Naive thymus-derived CD4-positive, alpha-beta T cell (primary cell): ENCODE results near the gene CD55. TPM values are rescaled to one million over a fixed set of nuclear protein-coding genes. Genes with fewer than 3 reads are reported as not detected.
A peak's percentile ranks its signal among the peaks of the same experiment; 100 is the strongest.

Source experiments
- ATAC-seq: fragments of 150-1000 bp; cut with Tn5 transposase; 2 replicates; pipeline ENCODE4 v1.10.0; 2021; ENCODE audit warnings: mild to moderate bottlenecking, moderate library complexity
- CTCF ChIA-PET: fragments of 350-600 bp; sonication (Branson Sonifier 250); formaldehyde crosslinking; loops from one replicate; lab custom pipeline; 2021; ENCODE audit warnings: antibody characterized with exemption; lab: Charles Lee
- POLR2A ChIA-PET: fragments of 350-600 bp; sonication (Branson Sonifier 250); formaldehyde crosslinking; loops from one replicate; lab custom pipeline; 2021; ENCODE audit warnings: antibody characterized with exemption, inconsistent platforms; lab: Charles Lee
- DNase-seq, 9 donors: peaks; one replicate each; pipeline versions ENCODE4 v3.0.0 to v3.0.0-alpha.2; 2020 to 2022; ENCODE audit warnings: mixed read lengths in 1 of 9
- H3K27ac ChIP-seq: one replicate; pipeline ENCODE4 v1.7.0; 2013; ENCODE audit warnings: mild to moderate bottlenecking, low read depth, low read length, moderate library complexity
- H3K27me3 ChIP-seq, 2 donors: one replicate each; pipeline ENCODE4 v1.7.0; 2013; ENCODE audit warnings: low read length in 2 of 2, mild to moderate bottlenecking in 2 of 2, moderate library complexity in 2 of 2; ENCODE audit not compliant: control insufficient read depth in 2 of 2, insufficient read depth in 2 of 2
- H3K36me3 ChIP-seq, 3 experiments: 1 replicate in 2 of 3; 2 replicates in 1 of 3; pipeline ENCODE4 v1.7.0; 2013; ENCODE audit warnings: low read length in 3 of 3, mild to moderate bottlenecking in 3 of 3, moderate library complexity in 1 of 3; ENCODE audit not compliant: insufficient read depth in 3 of 3, control insufficient read depth in 2 of 3
- H3K4me1 ChIP-seq, 2 donors: one replicate each; pipeline ENCODE4 v1.7.0; 2013; ENCODE audit warnings: low read length in 2 of 2, mild to moderate bottlenecking in 2 of 2, moderate library complexity in 1 of 2; ENCODE audit not compliant: control insufficient read depth in 2 of 2, insufficient read depth in 2 of 2
- H3K4me3 ChIP-seq: 2 replicates; pipeline ENCODE4 v1.7.0; 2013; ENCODE audit warnings: mild to moderate bottlenecking, low read length
- H3K9me3 ChIP-seq, 3 experiments: 1 replicate in 2 of 3; 2 replicates in 1 of 3; pipeline ENCODE4 v1.7.0; 2013; ENCODE audit warnings: low read length in 3 of 3; ENCODE audit not compliant: control insufficient read depth in 2 of 3
- H3K27ac Mint-ChIP-seq, 9 donors: one replicate each; pipeline ENCODE4 v1.8.0; 2020 to 2022; ENCODE audit warnings: mixed read lengths in 9 of 9, mild to moderate bottlenecking in 8 of 9, moderate library complexity in 5 of 9, inconsistent platforms in 2 of 9
- H3K27me3 Mint-ChIP-seq, 5 donors: one replicate each; pipeline ENCODE4 v1.8.0; 2021 to 2022; ENCODE audit warnings: mixed read lengths in 5 of 5, mild to moderate bottlenecking in 1 of 5
- H3K36me3 Mint-ChIP-seq, 5 donors: one replicate each; pipeline ENCODE4 v1.8.0; 2020 to 2022; ENCODE audit warnings: mixed read lengths in 5 of 5, mild to moderate bottlenecking in 3 of 5, inconsistent platforms in 1 of 5
- H3K4me1 Mint-ChIP-seq, 7 donors: one replicate each; pipeline ENCODE4 v1.8.0; 2020 to 2022; ENCODE audit warnings: mixed read lengths in 7 of 7, mild to moderate bottlenecking in 3 of 7, inconsistent platforms in 1 of 7
- H3K4me3 Mint-ChIP-seq, 10 donors: one replicate each; pipeline ENCODE4 v1.8.0; 2020 to 2022; ENCODE audit warnings: mild to moderate bottlenecking in 10 of 10, mixed read lengths in 10 of 10, moderate library complexity in 6 of 10, inconsistent platforms in 2 of 10
- H3K9me3 Mint-ChIP-seq, 11 donors: one replicate each; pipeline ENCODE4 v1.8.0; 2020 to 2022; ENCODE audit warnings: mixed read lengths in 11 of 11, mild to moderate bottlenecking in 4 of 11, inconsistent platforms in 1 of 11, moderate library complexity in 1 of 11
- intact Hi-C, 2 donors: fragments of 100-400 bp; cut with micrococcal nuclease; formaldehyde crosslinking; loops; one replicate each; pipeline ENCODE4 v1.15.1; 2023
- polyA plus RNA-seq, 2 donors: library from polyadenylated mRNA; unstranded; fragments of 300-500 nt; fragmentation: Illumina TruSeq; gene quantifications; one replicate each; pipeline ENCODE4 v1.2.3, GENCODE V29; 2021
- total RNA-seq, 6 experiments: library from RNA in 5 of 6; stranded (reverse) in 5 of 6; gene quantifications; 1 replicate in 5 of 6; 2 replicates in 1 of 6; pipeline ENCODE4 v1.2.3 and lab custom pipeline; 2021 to 2026

CD55 gene
- total and polyA plus RNA-seq, 7 experiments from 2014 or later: 115 to 264 (median 134) TPM

DNA sequence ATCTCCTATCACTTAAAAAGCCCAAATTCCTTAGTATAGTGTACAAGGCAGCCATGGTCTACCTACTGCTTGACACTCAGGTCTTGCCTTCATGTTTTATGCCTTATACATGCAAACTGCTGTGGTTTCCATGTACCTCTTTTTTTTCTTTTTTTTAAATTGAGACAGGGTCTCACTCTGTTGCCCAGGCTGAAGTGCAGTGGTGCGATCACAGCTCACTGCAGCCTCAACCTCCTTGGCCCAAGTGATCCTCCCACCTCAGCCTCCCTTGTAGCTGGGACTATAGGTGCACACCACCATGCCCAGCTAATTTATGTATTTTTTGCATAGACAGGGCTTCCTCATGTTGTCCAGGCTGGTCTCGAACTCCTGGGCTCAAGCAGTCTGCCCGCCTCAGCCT lies 8.0 kb downstream of the CD55 start:
- intact Hi-C loops: loop anchor here in 1 of 2 donors (10.0 kb wide), 1 partner anchor 525 kb away; no protein-coding TSS in a partner anchor
- ATAC-seq: peak; percentile 17

GRCh38 chr1:207330011-207330710 lies 8.7 kb downstream of the CD55 start:
- Mint-ChIP-seq H3K4me3 (peak overlapping the region in 5 of 10 donors; percentile 9 to 52 (median 19)), H3K27me3 (no peaks in the 10 kb centered on the region), H3K9me3 (peaks cover 8 to 27% (median 14%) of the 10 kb centered on the region in 11 donors), H3K4me1 (peaks cover 46 to 82% (median 70%) of the 10 kb centered on the region in 7 donors), H3K27ac (peak overlapping the region in 7 of 9 donors; percentile 14 to 72 (median 52)), H3K36me3 (peaks cover 48 to 91% (median 85%) of the 10 kb centered on the region in 5 donors)
- Histone ChIP-seq H3K36me3 (peaks cover 6 to 71% (median 23%) of the 10 kb centered on the region in 3 experiments), H3K9me3 (peaks cover 0 to 18% (median 6%) of the 10 kb centered on the region in 3 experiments), H3K27ac (no peak overlapping the region), H3K4me3 (no peak overlapping the region), H3K27me3 (no peaks in the 10 kb centered on the region), H3K4me1 (peaks cover 6 to 10% of the 10 kb centered on the region in 2 donors)
- DNase-seq (no peak), ATAC-seq (no peak)
- ChIA-PET POLR2A (interaction anchor here (0.6 to 2.2 kb wide), 6 partner anchors 9 to 171 kb away, joined by 3 to 13 read pairs (median 4); partner anchors contain the start of gene CD55), CTCF (interaction anchor here (0.5 to 1.0 kb wide), 3 partner anchors 32 to 148 kb away, joined by 3 to 6 read pairs (median 3); no protein-coding TSS in a partner anchor)
- intact Hi-C loops: no loop called here

More for the DNA sequence above, 8.0 kb downstream of the CD55 start:
- Mint-ChIP-seq H3K4me1 (peaks cover 40 to 78% (median 63%) of the 10 kb centered on the region in 7 donors), H3K4me3 (peak overlapping the region in 3 of 10 donors; percentile 14 to 52 (median 42)), H3K36me3 (peaks cover 47 to 88% (median 84%) of the 10 kb centered on the region in 5 donors), H3K27me3 (no peaks in the 10 kb centered on the region), H3K9me3 (peaks cover 7 to 25% (median 14%) of the 10 kb centered on the region in 11 donors), H3K27ac (peak overlapping the region in 7 of 9 donors; percentile 14 to 72 (median 56))
- POLR2A ChIA-PET: interaction anchor here (0.6 to 2.2 kb wide), 5 partner anchors 8 to 433 kb away, joined by 3 to 13 read pairs (median 3); partner anchors contain the start of gene CD55
- CTCF ChIA-PET: interaction anchor here (0.7 to 1.0 kb wide), 2 partner anchors 33 to 148 kb away, joined by 3 to 6 read pairs; no protein-coding TSS in a partner anchor
- DNase-seq: no peak
- Histone ChIP-seq H3K27ac (no peak overlapping the region), H3K4me1 (peaks cover 0 to 7% of the 10 kb centered on the region in 2 donors), H3K9me3 (peaks cover 0 to 17% (median 6%) of the 10 kb centered on the region in 3 experiments), H3K27me3 (no peaks in the 10 kb centered on the region), H3K4me3 (no peak overlapping the region), H3K36me3 (peaks cover 6 to 71% (median 23%) of the 10 kb centered on the region in 3 experiments)

DNA sequence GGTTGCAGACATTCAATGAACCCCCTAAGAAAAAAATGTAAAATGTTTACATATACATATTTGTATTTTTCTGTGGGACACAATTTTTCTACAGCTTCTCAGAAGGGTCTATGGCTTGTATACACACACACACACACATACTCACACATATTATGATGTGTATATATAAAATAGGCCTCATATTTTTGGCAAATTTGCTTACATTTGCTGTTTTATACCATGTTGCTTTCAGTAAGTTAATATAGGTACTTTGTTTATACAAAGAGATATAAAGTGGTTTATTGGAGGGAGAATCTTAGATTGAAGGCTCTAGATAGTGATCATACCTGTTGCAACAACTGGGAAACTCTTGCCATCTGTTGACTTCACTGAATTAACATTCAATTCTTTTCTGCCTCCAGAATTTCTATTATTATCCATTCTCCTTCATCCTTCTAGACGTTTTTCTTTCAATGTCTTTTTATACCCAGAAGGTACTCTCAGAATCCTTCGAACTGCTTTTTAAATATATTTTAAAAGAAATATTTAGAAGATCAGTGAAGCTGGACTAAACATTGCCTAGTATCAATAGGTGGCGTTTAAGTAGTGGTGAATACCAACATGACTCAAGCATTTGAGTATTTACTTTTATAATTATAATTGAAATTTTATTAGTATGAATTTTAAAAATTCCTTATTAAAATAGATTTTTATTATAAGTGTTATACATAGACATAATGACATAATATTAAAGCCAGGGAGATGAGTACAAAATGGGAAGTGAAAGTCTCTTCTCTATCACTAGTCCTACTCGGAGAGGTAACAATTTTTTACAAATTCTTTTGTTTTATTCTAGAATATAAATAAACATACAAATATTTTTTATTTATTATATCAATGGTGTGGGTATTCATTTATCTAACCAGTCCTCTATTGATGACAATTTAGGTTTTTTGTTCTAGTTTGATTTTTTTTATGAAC lies 10.2 kb downstream of the CD55 start:
- no peak overlapping the region for H3K27ac ChIP-seq
- no peaks in the 10 kb centered on the region for H3K27me3 ChIP-seq
- H3K27ac Mint-ChIP-seq: peak overlapping the region in 1 of 9 donors; percentile 47
- DNase-seq (no peak), ATAC-seq (no peak)
- H3K4me3 Mint-ChIP-seq: no peak overlapping the region
- ChIA-PET POLR2A (interaction anchor here (2.2 to 2.5 kb wide), 2 partner anchors 9 to 10 kb away, joined by 13 to 17 read pairs; partner anchors contain the start of gene CD55), CTCF (interaction anchor here (1.2 kb wide), 1 partner anchor 10 kb away, joined by 3 read pairs; the partner anchor contains the start of gene CD55)
- H3K4me1 ChIP-seq: peaks cover 13 to 25% of the 10 kb centered on the region in 2 donors
- H3K27me3 Mint-ChIP-seq: no peaks in the 10 kb centered on the region
- intact Hi-C loops: no loop called here
- H3K36me3 ChIP-seq: peaks cover 0 to 61% (median 23%) of the 10 kb centered on the region in 3 experiments
- no peak overlapping the region for H3K4me3 ChIP-seq
- H3K9me3 ChIP-seq: peaks cover 0 to 18% (median 6%) of the 10 kb centered on the region in 3 experiments
- H3K9me3 Mint-ChIP-seq: peaks cover 8 to 28% (median 14%) of the 10 kb centered on the region in 11 donors
- H3K4me1 Mint-ChIP-seq: peaks cover 46 to 83% (median 77%) of the 10 kb centered on the region in 7 donors
- H3K36me3 Mint-ChIP-seq: peaks cover 48 to 84% (median 84%) of the 10 kb centered on the region in 5 donors

- peaks cover 0 to 18% (median 6%) of the 10 kb centered on the region in 3 experiments for H3K9me3 ChIP-seq
- DNase-seq (no peak), ATAC-seq (no peak)
- CTCF ChIA-PET: interaction anchor here (0.5 to 1.2 kb wide), 2 partner anchors 11 to 58 kb away, joined by 3 read pairs; partner anchors contain the start of gene CD55
- Mint-ChIP-seq H3K27ac (peak overlapping the region in 8 of 9 donors; percentile 25 to 89 (median 74)), H3K36me3 (peaks cover 48 to 85% (median 81%) of the 10 kb centered on the region in 5 donors), H3K9me3 (peaks cover 8 to 29% (median 14%) of the 10 kb centered on the region in 11 donors), H3K27me3 (no peaks in the 10 kb centered on the region), H3K4me1 (peaks cover 48 to 83% (median 77%) of the 10 kb centered on the region in 7 donors), H3K4me3 (peak overlapping the region in 4 of 10 donors; percentile 42 to 80 (median 62))
- intact Hi-C loops: loop anchor here in 1 of 2 donors (1.0 kb wide), 1 partner anchor 10 kb away; no protein-coding TSS in a partner anchor
- H3K27ac ChIP-seq: no peak overlapping the region
- peaks cover 24 to 31% of the 10 kb centered on the region in 2 donors for H3K4me1 ChIP-seq
- H3K36me3 ChIP-seq: peaks cover 0 to 47% (median 27%) of the 10 kb centered on the region in 3 experiments
- no peaks in the 10 kb centered on the region for H3K27me3 ChIP-seq
- no peak overlapping the region for H3K4me3 ChIP-seq
- POLR2A ChIA-PET: interaction anchor here (0.6 to 2.5 kb wide), 2 partner anchors 11 to 164 kb away, joined by 3 to 17 read pairs; partner anchors contain the start of gene CD55
Measured at GRCh38 chr1:207333009-207333600, 11.6 kb downstream of the CD55 start.

DNA sequence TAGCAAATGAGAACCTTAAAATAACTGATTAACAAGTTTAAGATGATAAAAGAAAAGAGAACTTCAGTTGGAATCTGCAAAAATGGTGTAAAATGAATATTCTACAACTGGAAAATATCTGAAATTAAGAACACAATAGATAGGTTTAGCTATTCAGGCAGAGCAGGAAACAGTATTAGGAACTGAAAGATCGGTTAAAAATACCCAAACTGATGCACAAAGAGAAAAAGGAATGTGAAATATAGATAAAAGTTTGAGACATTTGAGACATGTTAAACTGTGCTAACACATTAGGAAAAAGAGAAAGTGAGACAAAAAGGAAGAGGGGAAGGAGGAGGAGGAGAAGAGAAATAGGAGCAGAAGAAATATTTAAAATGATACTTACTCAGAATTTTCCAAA lies 12.1 kb downstream of the CD55 start:
- H3K4me3 ChIP-seq: no peak overlapping the region

More for the DNA sequence above, 12.1 kb downstream of the CD55 start:
- ATAC-seq (no peak), DNase-seq (no peak)
- H3K36me3 Mint-ChIP-seq: peaks cover 45 to 82% (median 79%) of the 10 kb centered on the region in 5 donors
- H3K4me3 Mint-ChIP-seq: peak overlapping the region in 8 of 10 donors; percentile 10 to 80 (median 56)
- peak overlapping the region in 8 of 9 donors; percentile 25 to 89 (median 74) for H3K27ac Mint-ChIP-seq
- ChIA-PET CTCF (interaction anchor here (0.5 kb wide), 1 partner anchor 59 kb away, joined by 3 read pairs; no protein-coding TSS in a partner anchor), POLR2A (interaction anchor here (0.7 to 2.5 kb wide), 2 partner anchors 11 to 19 kb away, joined by 3 to 17 read pairs; partner anchors contain the start of gene CD55)
- H3K9me3 ChIP-seq: peaks cover 0 to 18% (median 6%) of the 10 kb centered on the region in 3 experiments
- H3K27ac ChIP-seq: no peak overlapping the region
- peaks cover 45 to 83% (median 73%) of the 10 kb centered on the region in 7 donors for H3K4me1 Mint-ChIP-seq
- H3K36me3 ChIP-seq: peaks cover 0 to 44% (median 25%) of the 10 kb centered on the region in 3 experiments
- intact Hi-C loops: loop anchor here in 1 of 2 donors (1.0 kb wide), 1 partner anchor 10 kb away; no protein-coding TSS in a partner anchor
- no peaks in the 10 kb centered on the region for H3K27me3 Mint-ChIP-seq
- H3K27me3 ChIP-seq: no peaks in the 10 kb centered on the region
- H3K4me1 ChIP-seq: peaks cover 24 to 31% of the 10 kb centered on the region in 2 donors
- peaks cover 8 to 29% (median 14%) of the 10 kb centered on the region in 11 donors for H3K9me3 Mint-ChIP-seq
